GM12878 (cell line): ENCODE measurements around the gene EIF4EBP2. TPM values are rescaled to one million over a fixed set of nuclear protein-coding genes. Genes with fewer than 3 reads are reported as not detected.

ENCODE experiments used
- BRCA1 ChIP-seq: IDR thresholded peaks from 2 replicates; pipeline ENCODE4 v1.6.1; 2011; ENCODE audit warnings: low read depth, low read length, improper control_type of control experiment
- CBX5 ChIP-seq: sonication (generic); IDR thresholded peaks from 2 replicates; pipeline ENCODE4 v1.6.1; 2016; ENCODE audit warnings: low read depth, moderate library complexity, mild to moderate bottlenecking, inconsistent platforms
- CEBPZ ChIP-seq: fragments of 150-350 bp; IDR thresholded peaks from 2 replicates; pipeline ENCODE4 v1.6.1; 2016; ENCODE audit warnings: low read depth, low read length
- ESRRA ChIP-seq: IDR thresholded peaks from 2 replicates; pipeline ENCODE4 v1.6.1; 2012; ENCODE audit warnings: mild to moderate bottlenecking, low read length, improper control_type of control experiment
- EZH2 ChIP-seq: IDR thresholded peaks from 2 replicates; pipeline ENCODE4 v1.6.1; 2012; ENCODE audit warnings: low read depth, mild to moderate bottlenecking, control low read depth, inconsistent platforms, low read length, borderline replicate concordance; ENCODE audit not compliant: control insufficient read depth
- FOS ChIP-seq: IDR thresholded peaks from 3 replicates; pipeline ENCODE4 v1.6.1; 2011; ENCODE audit warnings: borderline replicate concordance; ENCODE audit not compliant: insufficient read length; ENCODE audit errors: extremely low read depth
- KLF5 ChIP-seq: fragments of 450-650 bp; IDR thresholded peaks from 2 replicates; pipeline ENCODE4 v1.6.1; 2014; ENCODE audit warnings: mild to moderate bottlenecking; ENCODE audit not compliant: partially characterized antibody
- MEF2B ChIP-seq: fragments of 450-650 bp; IDR thresholded peaks from 2 replicates; pipeline ENCODE4 v1.6.1; 2018; ENCODE audit warnings: mild to moderate bottlenecking, moderate library complexity; ENCODE audit not compliant: partially characterized antibody, poor library complexity, severe bottlenecking
- MLLT1 ChIP-seq: fragments of 450-650 bp; IDR thresholded peaks from 2 replicates; pipeline ENCODE4 v1.6.1; 2016; ENCODE audit warnings: mild to moderate bottlenecking
- MTA2 ChIP-seq: fragments of 450-650 bp; IDR thresholded peaks from 2 replicates; pipeline ENCODE4 v1.6.1; 2016; ENCODE audit warnings: low read depth, mild to moderate bottlenecking, moderate library complexity
- NBN ChIP-seq: fragments of 450-650 bp; IDR thresholded peaks from 2 replicates; pipeline ENCODE4 v1.6.1; 2016
- NFIC ChIP-seq: IDR thresholded peaks from 2 replicates; pipeline ENCODE4 v1.6.1; 2012; ENCODE audit warnings: low read depth, mild to moderate bottlenecking, inconsistent platforms, low read length, moderate library complexity
- NFYA ChIP-seq: IDR thresholded peaks from 2 replicates; pipeline ENCODE4 v1.6.1; 2011; ENCODE audit warnings: low read depth, mild to moderate bottlenecking, low read length, improper control_type of control experiment, borderline replicate concordance
- NR2C2 ChIP-seq: IDR thresholded peaks from 2 replicates; pipeline ENCODE4 v1.6.1; 2011; ENCODE audit warnings: borderline replicate concordance, low read depth; ENCODE audit not compliant: control insufficient read depth, insufficient read length
- NR2F1 ChIP-seq: fragments of 450-650 bp; conservative IDR thresholded peaks from 2 replicates; pipeline ENCODE4 v1.6.1; 2017; ENCODE audit warnings: mild to moderate bottlenecking
- PML ChIP-seq: IDR thresholded peaks from 2 replicates; pipeline ENCODE4 v1.6.1; 2012; ENCODE audit warnings: low read length, inconsistent platforms
- POLR2AphosphoS2 ChIP-seq: IDR thresholded peaks from 2 replicates; pipeline ENCODE4 v1.6.1; 2011; ENCODE audit warnings: low read depth, mild to moderate bottlenecking, low read length, improper control_type of control experiment, moderate library complexity
- RELA ChIP-seq: fragments of 450-650 bp; IDR thresholded peaks from 2 replicates; pipeline ENCODE4 v1.8.0; 2014; ENCODE audit warnings: borderline replicate concordance; ENCODE audit not compliant: partially characterized antibody
- TCF3 ChIP-seq: IDR thresholded peaks from 2 replicates; pipeline ENCODE4 v1.6.1; 2012; ENCODE audit warnings: low read depth, mild to moderate bottlenecking, low read length, borderline replicate concordance; ENCODE audit not compliant: insufficient read depth
- ZNF217 ChIP-seq: fragments of 450-650 bp; IDR thresholded peaks from 2 replicates; pipeline ENCODE4 v1.6.1; 2017; ENCODE audit warnings: antibody characterized with exemption, mild to moderate bottlenecking
- polyA plus RNA-seq, 11 experiments: library from polyadenylated mRNA; depleted of rRNA in 4 of 11; unstranded in 6 of 11; stranded (reverse) in 5 of 11; fragments of >200 nt; fragmentation: Nextera tagmentation in 4 of 11; fragmentation: Illumina TruSeq in 1 of 11; extraction: Ambion mirVana in 4 of 11; extraction: Trizol in 1 of 11; gene quantifications; 1 replicate in 1 of 11; 2 replicates in 10 of 11; pipeline versions ENCODE4 v1.2.1 to v1.2.3, GENCODE V29; 2011 to 2016; ENCODE audit warnings: inconsistent platforms in 2 of 11, missing spikeins in 2 of 11, low read depth in 1 of 11
- total RNA-seq, 4 experiments: library from RNA; depleted of rRNA in 3 of 4; stranded (reverse); fragments of >200 nt in 3 of 4; fragmentation: Illumina TruSeq in 1 of 4; extraction: Trizol in 1 of 4; gene quantifications; 2 replicates each; pipeline versions ENCODE4 v1.2.1 to v1.2.3, GENCODE V29; 2013 to 2021
- TF ChIP-seq, protein P1 (sequence below): IDR thresholded peaks from 2 replicates; pipeline ENCODE4 v1.6.1; 2012; ENCODE audit warnings: low read depth, low read length, improper control_type of control experiment

The EIF4EBP2 gene
- total and polyA plus RNA-seq, 10 of the 15 experiments (the other 5 are each of a cell fraction or from before 2014, with no cell fraction given): 14.4 to 51.3 (median 28.9) TPM

- TF ChIP-seq TCF3 (peak; percentile 73; the same call in 1 of the 2 replicates), POLR2AphosphoS2 (no peak), CBX5 (no peak), NR2F1 (no peak), ESRRA (no peak), RELA (no peak), EZH2 (no peak), ZNF217 (no peak), BRCA1 (no peak), NR2C2 (no peak), MEF2B (no peak), KLF5 (no peak), FOS (no peak), PML (no peak), NFIC (no peak), NBN (no peak), CEBPZ (no peak), NFYA (no peak), MTA2 (no peak), MLLT1 (no peak)
- TF ChIP-seq, protein P1, sequence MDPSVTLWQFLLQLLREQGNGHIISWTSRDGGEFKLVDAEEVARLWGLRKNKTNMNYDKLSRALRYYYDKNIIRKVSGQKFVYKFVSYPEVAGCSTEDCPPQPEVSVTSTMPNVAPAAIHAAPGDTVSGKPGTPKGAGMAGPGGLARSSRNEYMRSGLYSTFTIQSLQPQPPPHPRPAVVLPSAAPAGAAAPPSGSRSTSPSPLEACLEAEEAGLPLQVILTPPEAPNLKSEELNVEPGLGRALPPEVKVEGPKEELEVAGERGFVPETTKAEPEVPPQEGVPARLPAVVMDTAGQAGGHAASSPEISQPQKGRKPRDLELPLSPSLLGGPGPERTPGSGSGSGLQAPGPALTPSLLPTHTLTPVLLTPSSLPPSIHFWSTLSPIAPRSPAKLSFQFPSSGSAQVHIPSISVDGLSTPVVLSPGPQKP: peak; percentile 94
Observed at GRCh38 chr10:70363971-70364771, 39.8 kb upstream of the EIF4EBP2 start (continued).
